ENCODE data around the gene TULP4.

DNA sequence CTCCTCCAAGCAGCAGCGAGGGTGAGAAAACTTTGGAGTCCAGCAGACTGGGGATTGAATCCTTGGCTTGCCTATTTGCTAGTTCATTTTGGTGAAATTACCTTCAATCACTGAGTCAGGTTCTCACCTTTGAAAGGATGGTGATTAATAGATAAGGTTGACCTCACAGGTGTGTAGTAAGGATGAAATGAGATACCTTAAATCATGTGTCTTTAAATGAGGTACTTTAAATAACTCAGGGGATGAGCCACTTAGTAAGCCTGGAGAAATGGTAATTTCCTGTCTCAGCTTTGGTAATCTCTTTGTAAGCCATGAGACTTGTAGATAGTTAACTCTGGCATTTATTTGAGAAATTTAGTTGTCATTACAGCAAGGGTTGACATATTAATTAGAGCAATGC, 70.2 kb downstream of the TULP4 start:
- TF ChIP-seq CTCF (conservative IDR thresholded peaks at IDR 0.05 in 1 of 2, IDR thresholded peaks at IDR 0.05 in 1 of 2; ENCODE audit: extremely low read depth in 1 of 2, insufficient read depth in 1 of 2, low read depth in 1 of 2, low read length in 2 of 2): no peak
- no peak for TF ChIP-seq EZH2 (IDR thresholded peaks at IDR 0.05; ENCODE audit: borderline replicate concordance, low read length)
